OCI-LY3 (cell line): Measurements from ENCODE around the gene RNF121.

Experiments used
- CTCF ChIP-seq: fragments of 200-600, 300-600 bp; sonication (generic); IDR thresholded peaks from 2 replicates; pipeline ENCODE4 v1.5.1; 2014; ENCODE audit warnings: antibody characterized with exemption, low read length, low read depth
- EZH2phosphoT487 ChIP-seq: fragments of 200-600 bp; shearing (Covaris generic); IDR thresholded peaks from 2 replicates; pipeline ENCODE4 v1.6.1; 2018; ENCODE audit warnings: antibody characterized with exemption, mixed run types, low read depth

DNA sequence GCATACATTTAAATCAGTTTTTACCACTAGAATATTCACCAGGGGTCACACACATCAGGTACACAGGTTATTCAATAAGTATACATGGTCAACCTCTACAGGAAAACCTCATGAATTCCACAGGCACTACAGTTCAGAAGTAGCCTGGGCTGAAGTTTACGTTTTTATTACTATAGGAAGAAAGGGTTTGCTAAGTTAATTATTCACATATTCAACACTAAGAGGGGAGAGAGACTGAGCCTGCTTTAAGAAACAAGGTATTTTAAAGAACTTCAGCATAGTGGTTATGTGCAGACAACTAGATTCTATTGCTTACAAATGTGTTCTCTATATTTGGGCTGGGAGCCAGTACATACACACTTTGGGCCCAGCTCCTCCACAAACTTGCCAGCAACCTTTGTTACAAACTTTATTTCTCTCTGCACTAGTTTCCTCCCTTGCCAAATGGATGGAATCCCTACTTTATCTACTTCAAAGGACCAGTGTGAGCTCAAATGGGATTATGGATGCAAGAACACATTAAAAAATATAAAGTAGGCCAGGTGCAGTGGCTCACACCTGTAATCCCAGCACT is 101.7 kb downstream of the RNF121 start:
- TF ChIP-seq CTCF (no peak), EZH2phosphoT487 (no peak)
